CD4-positive, alpha-beta T cell treated with Interleukin-17A for 1 hour (primary cell): Measurements from ENCODE around the gene TSPAN9.

Source experiments
- DNase-seq: peaks from one replicate; pipeline ENCODE4 v3.0.0-alpha.2; 2020

TSPAN9 gene

GRCh38 chr12:3233797-3234196 lies 156.6 kb downstream of the TSPAN9 start:
- no peak for DNase-seq

GRCh38 chr12:3236345-3237187 lies 159.4 kb downstream of the TSPAN9 start:
- no peak for DNase-seq

GRCh38 chr12:3238196-3238595 lies 161.0 kb downstream of the TSPAN9 start:
- no peak for DNase-seq

- DNase-seq: no peak
These were observed 164.4 kb downstream of the TSPAN9 start for GRCh38 chr12:3241621-3242020.

- DNase-seq: no peak
These were observed 165.2 kb downstream of the TSPAN9 start for GRCh38 chr12:3242199-3242863.

GRCh38 chr12:3243376-3244084 lies 166.4 kb downstream of the TSPAN9 start:
- no peak for DNase-seq

GRCh38 chr12:3244219-3244750 lies 167.1 kb downstream of the TSPAN9 start:
- no peak for DNase-seq

- DNase-seq: no peak
These were observed 169.1 kb downstream of the TSPAN9 start for GRCh38 chr12:3246253-3246652.

- DNase-seq: no peak
These were observed 169.9 kb downstream of the TSPAN9 start for GRCh38 chr12:3247077-3247476.

- DNase-seq: no peak
These were observed 170.5 kb downstream of the TSPAN9 start for GRCh38 chr12:3247629-3248161.

- DNase-seq: no peak
These were observed 172.1 kb downstream of the TSPAN9 start for GRCh38 chr12:3249081-3249800.

GRCh38 chr12:3250034-3250433 lies 172.9 kb downstream of the TSPAN9 start:
- no peak for DNase-seq

GRCh38 chr12:3250576-3250975 lies 173.4 kb downstream of the TSPAN9 start:
- no peak for DNase-seq

- DNase-seq: no peak
These were observed 173.9 kb downstream of the TSPAN9 start for GRCh38 chr12:3251067-3251466.

GRCh38 chr12:3251691-3252090 lies 174.5 kb downstream of the TSPAN9 start:
- DNase-seq: no peak

- DNase-seq: no peak
These were observed 175.3 kb downstream of the TSPAN9 start for GRCh38 chr12:3252450-3252891.

GRCh38 chr12:3253682-3254275 lies 176.6 kb downstream of the TSPAN9 start:
- DNase-seq: no peak

GRCh38 chr12:3255057-3255456 lies 177.9 kb downstream of the TSPAN9 start:
- no peak for DNase-seq

- DNase-seq: no peak
These were observed 179.0 kb downstream of the TSPAN9 start for GRCh38 chr12:3256103-3256631.

- DNase-seq: no peak
These were observed 180.2 kb downstream of the TSPAN9 start for GRCh38 chr12:3257411-3257810.

- no peak for DNase-seq
These were observed 182.8 kb downstream of the TSPAN9 start for GRCh38 chr12:3259973-3260372.
